ENCODE measurements around the gene C12orf43.

- TF ChIP-seq CTCF (IDR thresholded peaks at IDR 0.05) (no peak), EZH2 (IDR thresholded peaks at IDR 0.05; ENCODE audit: borderline replicate concordance, insufficient read depth, low read depth, low read length, poor library complexity, severe bottlenecking) (no peak)
Observed at GRCh38 chr12:120979862-120980696, 36.2 kb downstream of the C12orf43 start.
